HepG2 (cell line): ENCODE measurements around the gene FAM13B. TPM values are rescaled to one million over a fixed set of nuclear protein-coding genes. Genes with fewer than 3 reads are reported as not detected.

ENCODE experiments used
- ATAC-seq: fragments of 200-7000 bp; cut with Tn5 transposase; 3 replicates; pipeline ENCODE4 v1.9.1; 2020; ENCODE audit warnings: mild to moderate bottlenecking, moderate library complexity
- BruUV-seq: library from RNA; stranded (reverse); fragments of 400-500 nt; replicated peaks from 2 replicates; lab custom pipeline; 2021; lab: Mats Ljungman, UMichigan
- CTCF ChIA-PET: fragments of 300-600 bp; formaldehyde crosslinking; extraction: SDS; loops from one replicate; lab custom pipeline; 2021; ENCODE audit warnings: low total read pairs, inconsistent platforms, low intra/inter-chr PET ratio; lab: Yijun Ruan, JAX
- POLR2A ChIA-PET: fragments of 350-600 bp; sonication (Branson Sonifier 250); formaldehyde crosslinking; loops from one replicate; lab custom pipeline; 2020; ENCODE audit warnings: antibody characterized with exemption, inconsistent platforms; lab: Yijun Ruan, JAX
- DNase-seq: peaks from one replicate; pipeline ENCODE4 v3.0.0-alpha.2; 2015; ENCODE audit warnings: low spot score
- FAIRE-seq: peaks from 3 replicates; lab custom pipeline; 2011; peaks lifted over from hg19 to GRCh38; lab: Jason Lieb, UNC
- H2AFZ ChIP-seq: one replicate; pipeline ENCODE4 v1.6.1; 2011; ENCODE audit warnings: low read length, inconsistent platforms
- H3K27ac ChIP-seq: fragments of 300-600 bp; 3 replicates; pipeline ENCODE4 v1.8.0; 2011; ENCODE audit warnings: mixed run types, mild to moderate bottlenecking, mixed read lengths, low read length, inconsistent platforms; ENCODE audit not compliant: insufficient read depth; ENCODE audit errors: extremely low read length
- H3K27me3 ChIP-seq, 2 experiments: fragments of 200-600 bp in 1 of 2; 2 replicates in 1 of 2; 3 replicates in 1 of 2; pipeline versions ENCODE4 v1.6.0 to v1.8.0; 2011; ENCODE audit warnings: low read length in 2 of 2, mild to moderate bottlenecking in 2 of 2, moderate library complexity in 2 of 2, inconsistent platforms in 1 of 2; ENCODE audit not compliant: insufficient read depth in 2 of 2, control insufficient read depth in 1 of 2
- H3K36me3 ChIP-seq, 2 experiments: fragments of 200-600 bp in 1 of 2; replicated peaks in 1 of 2; 2 replicates in 1 of 2; 3 replicates in 1 of 2; pipeline versions ENCODE4 v1.5.1 to v1.8.0; 2011; ENCODE audit warnings: low read length in 2 of 2, inconsistent platforms in 1 of 2; ENCODE audit not compliant: insufficient read depth in 2 of 2, control insufficient read depth in 1 of 2
- H3K4me1 ChIP-seq: 2 replicates; pipeline ENCODE4 v1.5.1; 2012; ENCODE audit warnings: low read length, inconsistent platforms; ENCODE audit not compliant: insufficient read depth
- H3K4me2 ChIP-seq: 2 replicates; pipeline ENCODE4 v1.6.0; 2011; ENCODE audit warnings: low read depth, low read length, inconsistent platforms
- H3K4me3 ChIP-seq, 3 experiments: fragments of 200-600 bp in 1 of 3; sonication (generic), shearing (Covaris generic) in 1 of 3; replicated peaks in 1 of 3; 2 replicates each; pipeline ENCODE4 v1.5.1; 2011 to 2016; ENCODE audit warnings: low read length in 3 of 3, inconsistent platforms in 2 of 3, low read depth in 2 of 3, mild to moderate bottlenecking in 2 of 3, control low read depth in 1 of 3, mixed read lengths in 1 of 3; ENCODE audit not compliant: insufficient read depth in 1 of 3
- H3K79me2 ChIP-seq: one replicate; pipeline ENCODE4 v1.6.1; 2011; ENCODE audit warnings: low read length, inconsistent platforms; ENCODE audit not compliant: insufficient read depth
- H3K9ac ChIP-seq: 2 replicates; pipeline ENCODE4 v1.6.0; 2011; ENCODE audit warnings: mild to moderate bottlenecking, low read depth, low read length, inconsistent platforms; ENCODE audit not compliant: insufficient read depth
- H3K9me3 ChIP-seq: 2 replicates; pipeline ENCODE4 v1.5.1; 2012; ENCODE audit warnings: mild to moderate bottlenecking, low read length
- H4K20me1 ChIP-seq: 2 replicates; pipeline ENCODE4 v1.6.0; 2011; ENCODE audit warnings: inconsistent platforms, mild to moderate bottlenecking, low read length, moderate library complexity; ENCODE audit not compliant: insufficient read depth
- CENPX ChIP-seq: sonication (generic); formaldehyde crosslinking; IDR thresholded peaks from 2 replicates; pipeline ENCODE4 v1.9.0; 2021; ENCODE audit warnings: mild to moderate bottlenecking, missing genetic modification reagents, moderate library complexity
- FOXA3 ChIP-seq: IDR thresholded peaks from 2 replicates; pipeline ENCODE4 v1.6.1; 2016; ENCODE audit warnings: missing genetic modification reagents, missing compliant biosample characterization
- NR2F6 ChIP-seq, 2 experiments: IDR thresholded peaks; 2 replicates each; pipeline ENCODE4 v1.6.1; 2016; ENCODE audit warnings: antibody characterized with exemption in 1 of 2, mild to moderate bottlenecking in 1 of 2
- PHF21A ChIP-seq: sonication (generic); formaldehyde crosslinking; IDR thresholded peaks from 2 replicates; pipeline ENCODE4 v1.5.0; 2020; ENCODE audit warnings: mild to moderate bottlenecking, missing genetic modification reagents
- PRMT3 ChIP-seq: sonication (generic); formaldehyde crosslinking; IDR thresholded peaks from 2 replicates; pipeline ENCODE4 v1.8.1; 2022; ENCODE audit warnings: low read depth, mild to moderate bottlenecking, moderate library complexity, missing genetic modification reagents, borderline replicate concordance
- RXRA ChIP-seq: sonication (generic); formaldehyde crosslinking; IDR thresholded peaks from 2 replicates; pipeline ENCODE4 v1.5.1; 2020; ENCODE audit warnings: missing genetic modification reagents
- SAP130 ChIP-seq: IDR thresholded peaks from 2 replicates; pipeline ENCODE4 v1.6.1; 2016; ENCODE audit warnings: low read depth
- TMF1 ChIP-seq: sonication (generic); formaldehyde crosslinking; IDR thresholded peaks from 2 replicates; pipeline ENCODE4 v1.8.1; 2022; ENCODE audit warnings: low read depth, missing genetic modification reagents
- ZNF12 ChIP-seq: sonication (generic); formaldehyde crosslinking; IDR thresholded peaks from 2 replicates; pipeline ENCODE4 v1.5.0; 2020; ENCODE audit warnings: missing genetic modification reagents
- ZNF639 ChIP-seq: conservative IDR thresholded peaks from 2 replicates; pipeline ENCODE4 v1.6.1; 2018; ENCODE audit warnings: missing genetic modification reagents
- ZNF775 ChIP-seq: sonication (generic); formaldehyde crosslinking; IDR thresholded peaks from 2 replicates; pipeline ENCODE4 v1.4.0; 2020; ENCODE audit warnings: missing genetic modification reagents, mild to moderate bottlenecking, moderate library complexity, borderline replicate concordance
- ZSCAN30 ChIP-seq: sonication (generic); formaldehyde crosslinking; IDR thresholded peaks from 2 replicates; pipeline ENCODE4 v1.5.0; 2020; ENCODE audit warnings: mild to moderate bottlenecking, missing genetic modification reagents
- WGBS: methylation state at CpG from one replicate; pipeline ENCODE4 v1.1.6; 2017; ENCODE audit warnings: low lambda C conversion rate; 5-methylcytosine and 5-hydroxymethylcytosine counted together
- in situ Hi-C: cut with HindIII; loops from 2 replicates; pipeline ENCODE4 v1.10.0; 2017; ENCODE audit warnings: low pct_unique_long_range_greater_than_20kb; ENCODE audit not compliant: extremely low pct_ligation_motif_present
- intact Hi-C: fragments of 100-400 bp; cut with micrococcal nuclease; formaldehyde crosslinking; loops from one replicate; pipeline ENCODE4 v1.10.0; 2022; ENCODE audit not compliant: unreplicated experiment
- polyA plus RNA-seq, 8 experiments: library from polyadenylated mRNA; depleted of rRNA in 3 of 8; stranded (reverse) in 7 of 8; unstranded in 1 of 8; fragments of >200 nt; fragmentation: Illumina TruSeq in 4 of 8; extraction: Trizol in 4 of 8; gene quantifications; 2 replicates each; pipeline versions ENCODE4 v1.2.1 to v1.2.3, GENCODE V29; 2011 to 2016; ENCODE audit warnings: low read depth in 4 of 8, missing spikeins in 1 of 8, mixed read lengths in 1 of 8; ENCODE audit not compliant: insufficient read depth in 1 of 8
- total RNA-seq, 5 experiments: library from RNA; depleted of rRNA; stranded (reverse); fragments of >200 nt; fragmentation: Illumina TruSeq; extraction: Trizol; gene quantifications; 2 replicates each; pipeline ENCODE4 v1.2.3, GENCODE V29; 2016; ENCODE audit warnings: low read depth in 1 of 5
- TF ChIP-seq, protein P1 (sequence below): IDR thresholded peaks from 2 replicates; pipeline ENCODE4 v1.6.1; 2018; ENCODE audit warnings: missing genetic modification reagents
- TF ChIP-seq, protein P2 (sequence below): IDR thresholded peaks from 2 replicates; pipeline ENCODE4 v1.6.1; 2016; ENCODE audit warnings: low read depth
- TF ChIP-seq, protein P3 (sequence below): sonication (generic); formaldehyde crosslinking; IDR thresholded peaks from 2 replicates; pipeline ENCODE4 v1.4.0; 2020; ENCODE audit warnings: missing genetic modification reagents
- TF ChIP-seq, protein P4 (sequence below): IDR thresholded peaks from 2 replicates; pipeline ENCODE4 v1.6.1; 2012; ENCODE audit warnings: low read depth, low read length, improper control_type of control experiment
- TF ChIP-seq, protein P5 (sequence below): sonication (generic); formaldehyde crosslinking; IDR thresholded peaks from 2 replicates; pipeline ENCODE4 v1.4.0; 2020; ENCODE audit warnings: missing genetic modification reagents, borderline replicate concordance

The FAM13B gene
- total and polyA plus RNA-seq, 2 of the 13 experiments (the other 11 are each of a cell fraction or from before 2014, with no cell fraction given) = 6.9 to 11.5 TPM

- H4K20me1 ChIP-seq = no peaks in the 10 kb centered on the region
- BruUV-seq = no TSS peak
- H3K9ac ChIP-seq = no peak overlapping the region
- in situ Hi-C loops (no loop called here), intact Hi-C loops (no loop called here)
- FAIRE-seq (no peak), DNase-seq (peak; percentile 77), ATAC-seq (peak; percentile 92)
- peak overlapping the region; percentile 66 for H3K27ac ChIP-seq
- no peaks in the 10 kb centered on the region for H3K27me3 ChIP-seq
- H3K4me2 ChIP-seq = no peak overlapping the region
- H3K36me3 ChIP-seq = peaks cover 5 to 30% of the 10 kb centered on the region in 2 experiments; a peak in 3 of 5 replicates
- WGBS = 79% methylated on average over 6 of the region's 6 CpGs
- H2AFZ ChIP-seq = no peak overlapping the region
- no peaks in the 10 kb centered on the region for H3K9me3 ChIP-seq
- H3K79me2 ChIP-seq = peaks cover 10% of the 10 kb centered on the region
- no peak overlapping the region for H3K4me3 ChIP-seq
- peaks cover 21% of the 10 kb centered on the region for H3K4me1 ChIP-seq
- POLR2A ChIA-PET = interaction anchor here (1.2 kb wide), 1 partner anchor 14 kb away, joined by 3 read pairs; no protein-coding TSS in a partner anchor
- CTCF ChIA-PET = no interaction called here
- TF ChIP-seq FOXA3 = peak; percentile 21; the same call in 1 of the 2 replicates
- TF ChIP-seq SAP130 (CRISPR knock-in tag) = peak; percentile 46
- 0 out of 2 replicates have a peak, but pooled peaks have one; percentile 49 for TF ChIP-seq ZNF12 (CRISPR knock-in tag)
- TF ChIP-seq, protein P1, sequence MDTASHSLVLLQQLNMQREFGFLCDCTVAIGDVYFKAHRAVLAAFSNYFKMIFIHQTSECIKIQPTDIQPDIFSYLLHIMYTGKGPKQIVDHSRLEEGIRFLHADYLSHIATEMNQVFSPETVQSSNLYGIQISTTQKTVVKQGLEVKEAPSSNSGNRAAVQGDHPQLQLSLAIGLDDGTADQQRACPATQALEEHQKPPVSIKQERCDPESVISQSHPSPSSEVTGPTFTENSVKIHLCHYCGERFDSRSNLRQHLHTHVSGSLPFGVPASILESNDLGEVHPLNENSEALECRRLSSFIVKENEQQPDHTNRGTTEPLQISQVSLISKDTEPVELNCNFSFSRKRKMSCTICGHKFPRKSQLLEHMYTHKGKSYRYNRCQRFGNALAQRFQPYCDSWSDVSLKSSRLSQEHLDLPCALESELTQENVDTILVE (CRISPR knock-in tag) = no peak
- no peak for TF ChIP-seq CENPX (CRISPR knock-in tag)
- TF ChIP-seq ZNF775 (CRISPR knock-in tag) = no peak
- TF ChIP-seq ZSCAN30 (CRISPR knock-in tag) = no peak
- TF ChIP-seq, protein P2, sequence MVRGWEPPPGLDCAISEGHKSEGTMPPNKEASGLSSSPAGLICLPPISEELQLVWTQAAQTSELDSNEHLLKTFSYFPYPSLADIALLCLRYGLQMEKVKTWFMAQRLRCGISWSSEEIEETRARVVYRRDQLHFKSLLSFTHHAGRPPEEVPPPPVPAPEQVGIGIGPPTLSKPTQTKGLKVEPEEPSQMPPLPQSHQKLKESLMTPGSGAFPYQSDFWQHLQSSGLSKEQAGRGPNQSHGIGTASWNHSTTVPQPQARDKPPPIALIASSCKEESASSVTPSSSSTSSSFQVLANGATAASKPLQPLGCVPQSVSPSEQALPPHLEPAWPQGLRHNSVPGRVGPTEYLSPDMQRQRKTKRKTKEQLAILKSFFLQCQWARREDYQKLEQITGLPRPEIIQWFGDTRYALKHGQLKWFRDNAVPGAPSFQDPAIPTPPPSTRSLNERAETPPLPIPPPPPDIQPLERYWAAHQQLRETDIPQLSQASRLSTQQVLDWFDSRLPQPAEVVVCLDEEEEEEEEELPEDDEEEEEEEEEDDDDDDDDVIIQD = 0 out of 2 replicates have a peak, but pooled peaks have one; percentile 14
- peak; percentile 66 for TF ChIP-seq NR2F6 (IDR thresholded peaks at IDR 0.05)
- TF ChIP-seq NR2F6 (CRISPR knock-in tag; IDR thresholded peaks at IDR 0.05) = peak; percentile 93
- no peak for TF ChIP-seq ZNF639 (CRISPR knock-in tag)
- TF ChIP-seq RXRA (CRISPR knock-in tag) = peak; percentile 44; the same call in 1 of the 2 replicates
- no peak for TF ChIP-seq TMF1 (CRISPR knock-in tag)
- TF ChIP-seq PHF21A (CRISPR knock-in tag) = no peak
- TF ChIP-seq, protein P3, sequence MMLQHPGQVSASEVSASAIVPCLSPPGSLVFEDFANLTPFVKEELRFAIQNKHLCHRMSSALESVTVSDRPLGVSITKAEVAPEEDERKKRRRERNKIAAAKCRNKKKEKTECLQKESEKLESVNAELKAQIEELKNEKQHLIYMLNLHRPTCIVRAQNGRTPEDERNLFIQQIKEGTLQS (CRISPR knock-in tag) = 0 out of 2 replicates have a peak, but pooled peaks have one; percentile 64
- TF ChIP-seq PRMT3 (CRISPR knock-in tag) = no peak
- TF ChIP-seq, protein P4, sequence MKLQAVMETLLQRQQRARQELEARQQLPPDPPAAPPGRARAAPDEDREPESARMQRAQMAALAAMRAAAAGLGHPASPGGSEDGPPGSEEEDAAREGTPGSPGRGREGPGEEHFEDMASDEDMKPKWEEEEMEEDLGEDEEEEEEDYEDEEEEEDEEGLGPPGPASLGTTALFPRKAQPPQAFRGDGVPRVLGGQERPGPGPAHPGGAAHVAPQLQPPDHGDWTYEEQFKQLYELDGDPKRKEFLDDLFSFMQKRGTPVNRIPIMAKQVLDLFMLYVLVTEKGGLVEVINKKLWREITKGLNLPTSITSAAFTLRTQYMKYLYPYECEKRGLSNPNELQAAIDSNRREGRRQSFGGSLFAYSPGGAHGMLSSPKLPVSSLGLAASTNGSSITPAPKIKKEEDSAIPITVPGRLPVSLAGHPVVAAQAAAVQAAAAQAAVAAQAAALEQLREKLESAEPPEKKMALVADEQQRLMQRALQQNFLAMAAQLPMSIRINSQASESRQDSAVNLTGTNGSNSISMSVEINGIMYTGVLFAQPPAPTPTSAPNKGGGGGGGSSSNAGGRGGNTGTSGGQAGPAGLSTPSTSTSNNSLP = peak; percentile 48; the same call in 1 of the 2 replicates
- TF ChIP-seq, protein P5, sequence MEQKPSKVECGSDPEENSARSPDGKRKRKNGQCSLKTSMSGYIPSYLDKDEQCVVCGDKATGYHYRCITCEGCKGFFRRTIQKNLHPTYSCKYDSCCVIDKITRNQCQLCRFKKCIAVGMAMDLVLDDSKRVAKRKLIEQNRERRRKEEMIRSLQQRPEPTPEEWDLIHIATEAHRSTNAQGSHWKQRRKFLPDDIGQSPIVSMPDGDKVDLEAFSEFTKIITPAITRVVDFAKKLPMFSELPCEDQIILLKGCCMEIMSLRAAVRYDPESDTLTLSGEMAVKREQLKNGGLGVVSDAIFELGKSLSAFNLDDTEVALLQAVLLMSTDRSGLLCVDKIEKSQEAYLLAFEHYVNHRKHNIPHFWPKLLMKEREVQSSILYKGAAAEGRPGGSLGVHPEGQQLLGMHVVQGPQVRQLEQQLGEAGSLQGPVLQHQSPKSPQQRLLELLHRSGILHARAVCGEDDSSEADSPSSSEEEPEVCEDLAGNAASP (CRISPR knock-in tag) = no peak
Measured at GRCh38 chr5:138000102-138000723, 32.7 kb downstream of the FAM13B start.
